ENCODE data around the gene TTC31.

The TTC31 gene

DNA sequence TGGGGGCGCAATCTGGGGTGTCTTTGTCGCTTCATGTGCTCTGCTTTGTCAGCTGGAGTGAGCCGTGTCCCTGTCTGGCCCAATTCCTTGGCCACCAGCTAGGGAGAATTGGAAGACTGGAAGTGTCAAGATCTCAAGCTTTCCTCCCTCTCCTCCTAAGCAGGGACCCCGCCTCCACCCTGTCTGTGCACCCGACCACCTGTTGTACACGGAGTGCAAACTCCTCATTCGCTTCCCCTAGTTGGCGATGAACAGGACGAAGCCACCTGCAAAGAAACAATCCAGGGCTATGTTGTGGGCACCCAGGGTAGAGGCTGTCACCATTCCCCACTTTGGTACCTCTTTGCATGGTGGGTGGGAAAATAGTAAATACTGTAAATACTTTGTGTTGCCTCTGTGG lies 44.9 kb downstream of the TTC31 start:
- DNase-seq: no peak

DNA sequence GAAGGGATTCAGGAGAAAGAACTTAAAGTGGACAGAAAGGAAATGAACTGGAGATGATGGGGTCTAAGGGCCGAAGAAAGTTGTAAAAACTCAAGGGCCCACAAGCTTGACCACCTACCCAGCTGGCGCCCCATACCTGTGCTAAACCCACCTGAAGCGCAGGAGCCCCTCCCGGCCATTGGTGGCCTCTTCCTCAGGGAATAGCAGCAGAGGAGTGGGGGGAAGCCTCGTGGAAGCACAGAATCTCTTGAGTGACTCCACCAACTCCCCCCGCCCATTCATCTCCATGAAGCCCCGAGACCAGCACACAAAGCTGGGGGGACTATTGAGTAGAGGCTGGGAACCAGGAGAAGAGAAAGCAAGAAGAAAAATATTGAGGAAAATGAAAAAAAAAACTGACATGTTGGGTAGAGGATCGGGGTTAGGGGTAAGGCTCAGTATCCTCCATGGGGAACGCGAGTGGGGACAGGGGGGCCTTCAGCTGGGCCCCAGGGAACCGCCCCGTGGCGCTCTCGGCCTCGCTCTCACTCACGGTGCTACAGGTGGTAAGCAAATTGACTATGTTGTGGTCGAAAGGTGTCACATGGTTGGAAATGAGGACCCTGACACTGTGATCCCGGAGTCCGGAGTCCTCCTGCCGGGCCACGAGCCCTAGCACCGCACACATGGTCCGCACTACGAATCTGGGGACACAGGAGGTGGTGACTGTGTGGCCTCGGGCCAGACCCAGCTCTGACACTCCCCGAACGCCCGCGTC lies 45.9 kb downstream of the TTC31 start:
- no peak for DNase-seq

DNA sequence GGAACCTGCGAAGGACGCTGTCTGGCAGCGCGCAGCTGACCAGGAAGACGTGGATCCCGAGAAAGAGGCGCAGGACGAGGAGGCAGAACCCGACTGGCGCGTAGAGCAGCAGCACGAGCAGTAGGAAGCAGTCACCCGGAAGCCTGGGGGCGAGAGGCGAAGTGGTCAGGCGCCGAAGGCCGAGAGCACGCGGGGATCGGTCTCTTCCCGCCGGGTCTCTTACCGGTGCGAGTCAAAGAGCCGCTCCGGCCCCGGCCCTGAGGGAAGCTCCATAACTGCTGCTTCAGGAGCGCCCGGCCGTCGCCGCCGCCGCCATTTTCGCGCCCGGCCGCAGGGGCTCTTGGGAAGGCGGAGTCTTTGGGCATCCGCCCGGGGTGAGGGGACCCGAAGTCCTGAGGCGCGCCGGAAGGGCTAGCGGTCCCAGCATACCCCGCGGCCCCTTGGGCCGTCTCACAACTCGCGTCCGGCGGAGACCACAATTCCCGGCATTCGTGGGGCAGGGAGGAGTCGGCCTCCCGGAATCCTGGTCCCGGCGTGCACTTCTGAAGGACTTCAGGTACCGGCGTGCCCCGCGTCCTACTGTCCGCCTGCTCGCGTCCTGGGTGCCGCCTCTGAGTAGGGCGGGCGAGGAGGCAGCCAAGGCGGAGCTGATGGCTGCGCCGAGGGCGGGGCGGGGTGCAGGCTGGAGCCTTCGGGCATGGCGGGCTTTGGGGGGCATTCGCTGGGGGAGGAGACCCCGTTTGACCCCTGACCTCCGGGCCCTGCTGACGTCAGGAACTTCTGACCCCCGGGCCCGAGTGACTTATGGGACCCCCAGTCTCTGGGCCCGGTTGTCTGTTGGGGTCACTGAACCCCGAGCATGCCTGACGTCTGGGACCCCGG lies 46.7 kb downstream of the TTC31 start, which contains the start of the genes AUP1 and HTRA2:
AUP1 (minus strand) TSS at position 350 of the 882 bp plus-strand sequence; CDS start at position 273, 77 bp downstream.
HTRA2 (plus strand) TSS at position 577 of the 882 bp plus-strand sequence; CDS start at position 651, 74 bp downstream.
- DNase-seq: peak; percentile 99

DNA sequence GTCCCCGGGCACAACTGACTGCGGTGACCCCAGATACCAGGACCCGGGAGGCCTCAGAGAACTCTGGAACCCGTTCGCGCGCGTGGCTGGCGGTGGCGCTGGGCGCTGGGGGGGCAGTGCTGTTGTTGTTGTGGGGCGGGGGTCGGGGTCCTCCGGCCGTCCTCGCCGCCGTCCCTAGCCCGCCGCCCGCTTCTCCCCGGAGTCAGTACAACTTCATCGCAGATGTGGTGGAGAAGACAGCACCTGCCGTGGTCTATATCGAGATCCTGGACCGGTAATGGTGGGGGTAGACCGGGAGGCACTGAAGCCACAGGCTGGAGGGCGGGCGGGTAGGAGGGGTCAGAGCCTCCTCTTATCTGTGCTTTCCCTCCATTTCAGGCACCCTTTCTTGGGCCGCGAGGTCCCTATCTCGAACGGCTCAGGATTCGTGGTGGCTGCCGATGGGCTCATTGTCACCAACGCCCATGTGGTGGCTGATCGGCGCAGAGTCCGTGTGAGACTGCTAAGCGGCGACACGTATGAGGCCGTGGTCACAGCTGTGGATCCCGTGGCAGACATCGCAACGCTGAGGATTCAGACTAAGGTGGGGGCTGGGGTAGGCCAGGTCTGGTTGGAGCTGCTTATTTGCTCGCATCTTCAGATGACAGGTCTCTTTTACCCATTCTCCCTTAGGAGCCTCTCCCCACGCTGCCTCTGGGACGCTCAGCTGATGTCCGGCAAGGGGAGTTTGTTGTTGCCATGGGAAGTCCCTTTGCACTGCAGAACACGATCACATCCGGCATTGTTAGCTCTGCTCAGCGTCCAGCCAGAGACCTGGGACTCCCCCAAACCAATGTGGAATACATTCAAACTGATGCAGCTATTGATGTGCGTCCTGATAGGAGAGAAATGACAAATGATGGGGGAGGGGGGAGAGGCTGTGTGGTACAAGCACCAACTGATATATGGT lies 47.6 kb downstream of the TTC31 start:
- peak; percentile 65 for DNase-seq

DNA sequence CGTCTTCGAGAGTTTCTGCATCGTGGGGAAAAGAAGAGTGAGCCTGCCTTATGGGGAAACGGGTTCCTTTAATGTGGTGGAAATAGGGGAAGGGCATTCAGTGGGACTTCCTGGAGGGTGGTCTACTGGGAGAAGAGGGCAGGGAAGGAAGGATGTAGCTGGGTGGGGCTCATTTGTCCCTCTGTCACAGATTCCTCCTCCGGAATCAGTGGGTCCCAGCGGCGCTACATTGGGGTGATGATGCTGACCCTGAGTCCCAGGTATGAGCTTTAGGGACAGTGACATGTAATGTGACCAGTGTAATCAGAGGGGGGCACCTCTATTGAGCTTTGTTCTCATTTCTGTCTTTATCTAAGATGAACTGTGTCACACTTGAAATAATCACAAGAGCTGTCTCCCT lies 48.8 kb downstream of the TTC31 start:
- no peak for DNase-seq

DNA sequence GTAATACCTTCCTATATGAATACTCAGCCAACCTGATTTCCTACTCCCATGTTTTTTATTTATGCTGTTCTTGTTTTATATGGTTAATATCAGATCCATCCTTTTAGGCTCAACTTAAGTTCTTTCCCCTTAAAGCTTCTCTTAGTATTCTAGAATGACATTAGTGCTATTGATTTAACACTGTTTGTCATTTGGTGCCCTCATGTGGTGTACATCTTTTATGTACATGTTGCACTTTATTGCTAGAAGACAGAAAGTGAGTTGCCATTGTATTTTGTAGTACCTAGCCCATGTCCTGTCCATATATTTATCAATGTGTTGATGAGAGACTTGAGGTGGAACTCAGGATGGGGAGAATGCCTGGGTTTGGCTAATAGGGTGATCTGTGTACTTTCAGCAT lies 49.3 kb downstream of the TTC31 start:
- DNase-seq: peak; percentile 46

DNA sequence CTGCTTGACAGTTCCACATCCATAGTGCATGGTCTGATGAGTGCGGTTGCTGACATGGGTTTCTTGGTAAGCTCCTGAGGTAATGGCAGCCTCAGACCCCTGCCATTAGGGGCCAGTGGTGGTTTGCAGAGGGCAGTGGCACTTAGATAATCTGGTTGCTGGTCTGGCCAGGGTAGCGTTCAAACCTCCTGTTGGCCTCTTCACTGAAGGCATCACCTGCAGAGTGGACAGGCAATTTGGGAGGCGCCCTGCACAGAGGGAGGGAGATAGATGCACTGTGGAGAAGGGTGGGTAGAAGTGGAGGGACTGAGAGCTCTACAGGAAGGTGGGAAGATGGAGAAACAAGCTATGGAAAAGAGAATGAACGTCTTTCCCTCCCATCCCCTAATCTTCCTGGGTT lies 50.6 kb downstream of the TTC31 start:
- no peak for DNase-seq

DNA sequence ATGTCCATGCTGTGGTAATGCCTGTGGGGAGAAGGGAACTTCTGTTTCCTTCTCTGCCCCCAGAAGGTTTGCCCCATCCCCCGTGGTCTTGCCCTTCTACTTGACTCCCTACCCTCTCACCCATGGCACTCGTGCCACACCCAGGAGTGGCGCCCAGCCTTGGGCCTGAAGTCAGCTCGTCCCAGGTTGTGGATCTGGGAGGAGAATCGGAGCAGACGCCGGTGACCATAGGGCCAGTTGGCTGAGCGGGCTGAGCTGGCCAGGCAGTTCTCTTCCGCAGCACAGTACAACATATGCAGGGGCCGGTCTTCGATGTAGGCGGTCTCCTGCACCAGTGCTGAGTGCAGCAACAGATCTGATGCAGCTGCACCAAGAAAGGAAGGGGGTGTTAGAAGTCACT lies 51.5 kb downstream of the TTC31 start:
- DNase-seq: no peak

DNA sequence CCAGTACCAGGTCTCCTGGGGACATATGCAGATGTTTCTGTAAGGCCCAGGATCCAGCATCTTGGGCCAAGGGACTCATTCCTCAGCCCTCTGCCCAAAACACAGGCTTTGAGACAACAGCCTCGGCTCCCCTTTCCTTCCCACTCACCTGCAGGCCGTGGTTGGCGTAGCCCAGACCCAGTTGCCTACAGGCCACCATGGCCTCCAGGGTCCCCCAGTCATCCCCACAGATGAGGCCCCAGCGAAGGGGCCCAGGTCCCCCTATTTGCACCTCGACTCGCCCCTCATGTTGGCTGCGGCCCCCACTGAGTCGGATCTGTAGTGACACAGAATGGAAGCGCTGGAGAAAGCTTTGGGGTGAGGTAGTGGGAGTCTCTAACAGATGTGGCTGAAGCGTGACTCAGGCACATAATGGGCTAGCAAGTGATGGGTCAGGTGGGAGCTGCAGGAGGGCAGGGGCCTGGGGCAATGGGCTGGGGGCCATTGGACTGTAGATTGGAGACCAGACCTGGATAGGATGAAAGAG lies 52.6 kb downstream of the TTC31 start:
- DNase-seq: no peak

DNA sequence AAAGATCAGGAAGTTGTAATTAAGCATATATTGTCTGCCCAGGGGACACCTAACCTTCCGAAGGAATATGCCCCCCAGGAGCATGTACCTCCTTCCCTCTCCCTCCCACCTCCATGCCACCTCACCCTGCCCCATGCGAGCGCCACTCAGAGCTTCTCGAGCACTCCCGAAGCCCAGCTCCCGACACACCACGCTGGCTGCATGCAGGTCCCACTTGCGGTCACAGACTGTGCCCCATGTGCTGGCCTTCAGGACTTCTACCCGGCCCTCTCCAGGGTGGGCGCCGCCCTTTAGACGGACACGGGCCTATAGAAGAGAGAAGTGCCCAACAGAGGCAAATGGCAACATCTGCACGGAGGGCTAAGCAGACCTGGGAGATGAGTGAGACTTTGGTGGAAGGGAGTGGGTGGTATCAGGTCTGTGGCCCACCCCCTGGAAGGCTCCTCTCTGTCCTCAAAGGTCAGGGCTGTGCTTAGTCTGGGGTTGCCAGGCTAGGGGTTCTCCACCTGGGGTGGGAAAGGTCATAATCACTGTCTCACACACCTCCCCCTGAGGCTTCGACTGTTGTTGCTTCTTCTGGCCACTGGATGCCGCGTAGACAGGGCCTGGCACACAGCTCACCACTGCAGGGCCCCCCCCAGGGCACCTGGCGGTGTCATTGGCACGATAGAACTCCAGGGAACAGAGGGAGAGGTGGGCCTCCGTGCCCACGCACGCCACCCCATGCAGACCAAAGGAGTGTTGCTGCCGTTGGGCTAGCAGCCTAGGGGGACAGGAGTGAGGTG lies 53.5 kb downstream of the TTC31 start:
- no peak for DNase-seq

DNA sequence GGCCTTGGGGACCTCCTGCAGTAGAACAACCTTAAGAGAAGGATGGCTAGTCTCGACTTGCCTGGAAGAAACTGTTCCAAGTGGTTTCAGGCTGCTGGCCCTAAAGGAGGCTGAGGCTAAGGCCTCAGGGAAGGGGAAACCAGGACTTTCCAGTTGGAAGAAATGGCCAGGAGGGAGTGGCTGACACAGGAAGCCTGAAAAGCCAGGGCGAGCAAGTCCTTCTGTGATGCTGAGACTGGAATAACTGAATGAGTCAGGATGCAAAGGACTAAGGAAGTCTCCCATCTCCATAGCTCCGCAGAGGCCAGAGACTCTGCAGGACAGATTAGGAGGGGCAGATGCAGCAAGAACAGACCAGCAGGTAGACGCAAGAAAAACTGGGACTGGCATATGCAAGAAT lies 54.3 kb downstream of the TTC31 start:
- DNase-seq: no peak

DNA sequence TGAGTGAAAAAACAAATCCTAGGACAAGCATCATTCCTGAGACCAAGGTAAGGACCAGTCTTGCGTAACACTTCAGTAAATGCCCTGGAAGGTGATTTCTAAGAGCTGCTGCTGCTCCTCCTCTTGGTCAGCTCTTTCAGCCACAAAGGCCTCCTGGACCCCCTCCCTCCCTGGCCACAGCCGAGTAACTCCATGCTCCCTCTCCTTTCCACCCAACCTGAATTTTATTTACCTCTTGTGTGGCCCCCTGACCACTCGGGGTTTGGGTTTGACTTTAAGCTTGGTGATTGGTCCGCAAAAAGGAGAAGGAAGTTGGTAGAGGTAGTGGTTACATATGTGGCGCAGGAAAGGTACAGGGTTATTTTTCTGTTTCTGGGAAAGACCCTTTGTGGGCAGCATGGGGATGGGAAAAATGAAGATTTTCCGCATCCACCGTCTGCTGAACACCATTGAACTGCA lies 56.0 kb downstream of the TTC31 start:
- DNase-seq: no peak

DNA sequence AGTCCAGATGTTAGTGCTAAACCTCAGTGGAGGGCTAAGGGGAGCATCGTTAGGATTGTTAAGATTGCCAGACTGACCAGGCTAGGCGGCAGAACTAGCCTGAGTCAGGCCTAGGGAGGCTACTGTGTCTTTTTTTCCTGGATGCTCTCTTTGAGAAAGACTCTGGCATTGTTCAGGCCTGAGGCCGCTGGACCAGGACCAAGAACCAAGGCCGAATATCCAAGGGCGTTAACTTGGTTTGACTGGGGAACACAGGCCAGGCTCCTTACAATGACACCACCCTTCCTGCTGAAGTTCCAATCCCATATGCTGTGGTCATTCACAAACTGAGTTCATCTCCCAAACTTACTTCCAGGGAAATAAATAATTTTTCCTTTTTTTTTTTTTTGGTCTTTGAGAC lies 57.4 kb downstream of the TTC31 start:
- no peak for DNase-seq

DNA sequence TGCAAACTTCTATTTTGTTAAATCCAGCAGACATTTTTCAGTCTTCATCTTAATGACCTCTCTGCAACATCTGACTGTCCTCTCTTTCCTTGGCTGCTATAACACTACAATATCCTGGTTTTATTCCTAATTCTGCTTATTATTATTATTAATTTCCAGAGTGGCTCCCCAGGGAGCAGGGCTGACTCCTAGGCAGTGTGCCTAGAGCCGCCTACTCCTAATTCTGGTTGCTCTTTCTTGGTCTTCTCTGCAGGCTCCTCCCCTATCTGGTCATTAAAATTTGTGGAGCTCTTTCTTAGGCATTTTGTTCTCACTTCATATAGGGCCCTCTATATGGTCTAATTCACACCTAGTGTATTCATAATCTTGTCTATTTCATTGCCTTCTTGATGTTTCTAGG lies 60.1 kb downstream of the TTC31 start:
- no peak for DNase-seq
